HepG2 (cell line): ENCODE measurements around the gene ITGA2. TPM values are rescaled to one million over a fixed set of nuclear protein-coding genes. Genes with fewer than 3 reads are reported as not detected.

ENCODE experiments used
- ATF7-NPFF ChIP-seq: sonication (generic); formaldehyde crosslinking; IDR thresholded peaks from 2 replicates; pipeline ENCODE4 v1.8.1; 2023; ENCODE audit warnings: mild to moderate bottlenecking, low read depth, missing genetic modification reagents, moderate library complexity
- CTCF ChIP-seq: sonication (generic); formaldehyde crosslinking; IDR thresholded peaks from 2 replicates; pipeline ENCODE4 v1.5.0; 2020; ENCODE audit warnings: mild to moderate bottlenecking, missing genetic modification reagents, moderate library complexity
- GFI1 ChIP-seq: sonication (generic); formaldehyde crosslinking; IDR thresholded peaks from 2 replicates; pipeline ENCODE4 v1.5.0; 2020; ENCODE audit warnings: missing genetic modification reagents, mild to moderate bottlenecking, borderline replicate concordance
- HBP1 ChIP-seq: IDR thresholded peaks from 2 replicates; pipeline ENCODE4 v1.6.1; 2016; ENCODE audit warnings: low read depth, control low read depth
- JUNB ChIP-seq: sonication (generic); formaldehyde crosslinking; IDR thresholded peaks from 2 replicates; pipeline ENCODE4 v1.8.0; 2022; ENCODE audit warnings: missing genetic modification reagents, mild to moderate bottlenecking, borderline replicate concordance
- MIXL1 ChIP-seq: IDR thresholded peaks from 2 replicates; pipeline ENCODE4 v1.6.1; 2016
- PPARG ChIP-seq: conservative IDR thresholded peaks from 2 replicates; pipeline ENCODE4 v1.6.1; 2016; ENCODE audit warnings: missing biosample characterization, missing genetic modification reagents
- ZNF318 ChIP-seq: sonication (generic); formaldehyde crosslinking; IDR thresholded peaks from 2 replicates; pipeline ENCODE4 v1.4.0; 2020; ENCODE audit warnings: mild to moderate bottlenecking, missing genetic modification reagents
- ZNF335 ChIP-seq: sonication (generic); formaldehyde crosslinking; IDR thresholded peaks from 2 replicates; pipeline ENCODE4 v1.4.0; 2020; ENCODE audit warnings: missing genetic modification reagents
- ZNF577 ChIP-seq: sonication (generic); formaldehyde crosslinking; IDR thresholded peaks from 2 replicates; pipeline ENCODE4 v1.4.0; 2020; ENCODE audit warnings: mild to moderate bottlenecking, low read depth, missing genetic modification reagents, borderline replicate concordance
- ZNF580 ChIP-seq: IDR thresholded peaks from 2 replicates; pipeline ENCODE4 v1.6.1; 2016; ENCODE audit warnings: low read depth, borderline replicate concordance
- ZNF83 ChIP-seq: sonication (generic); formaldehyde crosslinking; IDR thresholded peaks from 2 replicates; pipeline ENCODE4 v1.4.0; 2020; ENCODE audit warnings: missing genetic modification reagents, mild to moderate bottlenecking, borderline replicate concordance
- ZNF839 ChIP-seq: sonication (generic); formaldehyde crosslinking; IDR thresholded peaks from 2 replicates; pipeline ENCODE4 v1.4.0; 2020; ENCODE audit warnings: missing genetic modification reagents, mild to moderate bottlenecking, borderline replicate concordance
- ZSCAN25 ChIP-seq: sonication (generic); formaldehyde crosslinking; IDR thresholded peaks from 2 replicates; pipeline ENCODE4 v1.8.0; 2022; ENCODE audit warnings: mild to moderate bottlenecking, missing genetic modification reagents
- ZZZ3 ChIP-seq: sonication (generic); formaldehyde crosslinking; IDR thresholded peaks from 2 replicates; pipeline ENCODE4 v1.4.0; 2020; ENCODE audit warnings: missing genetic modification reagents, mild to moderate bottlenecking, borderline replicate concordance
- polyA plus RNA-seq, 8 experiments: library from polyadenylated mRNA; depleted of rRNA in 3 of 8; stranded (reverse) in 7 of 8; unstranded in 1 of 8; fragments of >200 nt; fragmentation: Illumina TruSeq in 4 of 8; extraction: Trizol in 4 of 8; gene quantifications; 2 replicates each; pipeline versions ENCODE4 v1.2.1 to v1.2.3, GENCODE V29; 2011 to 2016; ENCODE audit warnings: low read depth in 4 of 8, missing spikeins in 1 of 8, mixed read lengths in 1 of 8; ENCODE audit not compliant: insufficient read depth in 1 of 8
- total RNA-seq, 5 experiments: library from RNA; depleted of rRNA; stranded (reverse); fragments of >200 nt; fragmentation: Illumina TruSeq; extraction: Trizol; gene quantifications; 2 replicates each; pipeline ENCODE4 v1.2.3, GENCODE V29; 2016; ENCODE audit warnings: low read depth in 1 of 5

ITGA2 gene
- total and polyA plus RNA-seq, 2 of the 13 experiments (the other 11 are each of a cell fraction or from before 2014, with no cell fraction given), result 15.8 to 58.3 TPM

- TF ChIP-seq ZNF83 (CRISPR knock-in tag) (peak; percentile 36; the same call in 1 of the 2 replicates), ZNF580 (CRISPR knock-in tag) (peak; percentile 54; the same call in 1 of the 2 replicates), MIXL1 (CRISPR knock-in tag) (no peak; the same call in 1 of the 2 replicates), JUNB (CRISPR knock-in tag) (no peak), CTCF (CRISPR knock-in tag) (0 out of 2 replicates have a peak, but pooled peaks have one; percentile 12), ZSCAN25 (CRISPR knock-in tag) (no peak), ZNF839 (CRISPR knock-in tag) (no peak; the same call in 1 of the 2 replicates), ATF7-NPFF (CRISPR knock-in tag) (peak; percentile 17; the same call in 1 of the 2 replicates), ZNF335 (CRISPR knock-in tag) (no peak), ZNF318 (CRISPR knock-in tag) (no peak), HBP1 (no peak), ZZZ3 (CRISPR knock-in tag) (no peak), PPARG (CRISPR knock-in tag) (no peak), GFI1 (CRISPR knock-in tag) (peak; percentile 53), ZNF577 (CRISPR knock-in tag) (no peak)
Measured at GRCh38 chr5:53109443-53110127, 120.4 kb downstream of the ITGA2 start, which contains the start of gene MOCS2 (continued).
